ENCODE measurements around the gene TEX2. TPM values are rescaled to one million over a fixed set of nuclear protein-coding genes. Genes with fewer than 3 reads are reported as not detected.
A peak's percentile ranks its signal among the peaks of the same experiment; 100 is the strongest.

Gene TEX2
- total and polyA plus RNA-seq, 9 of the 15 experiments (the other 6 are each of a cell fraction or from before 2014, with no cell fraction given): 4.1 to 27.6 (median 19.3) TPM

- TF ChIP-seq CHD7 (IDR thresholded peaks at IDR 0.05; ENCODE audit: low read depth, low read length) (peak; percentile 59), TAF9B (IDR thresholded peaks at IDR 0.05; ENCODE audit: partially characterized antibody) (no peak), OTX1 (CRISPR knock-in tag; IDR thresholded peaks at IDR 0.05) (peak; percentile 9; the same call in 1 of the 2 replicates), SRF (CRISPR knock-in tag; IDR thresholded peaks at IDR 0.05) (peak in 1 of 2 experiments; percentile 28; a peak in 1 of 4 replicates), MLLT1 (IDR thresholded peaks at IDR 0.05) (peak in 1 of 2 experiments; percentile 13; a peak in 1 of 4 replicates), ZNF592 (IDR thresholded peaks at IDR 0.05) (0 out of 2 replicates have a peak, but pooled peaks have one; percentile 75), ZNF589 (CRISPR knock-in tag; IDR thresholded peaks at IDR 0.05; ENCODE audit: low read depth) (0 out of 2 replicates have a peak, but pooled peaks have one; percentile 40), ASH1L (IDR thresholded peaks at IDR 0.05; ENCODE audit: borderline replicate concordance, low read depth, partially characterized antibody) (no peak), POLR2A (conservative IDR thresholded peaks at IDR 0.05) (peak; percentile 77; the same call in 1 of the 2 replicates)
Measured at GRCh38 chr17:64146418-64147109, 116.5 kb downstream of the TEX2 start (continued).
